ENCODE measurements around the gene MBOAT1. TPM values are rescaled to one million over a fixed set of nuclear protein-coding genes. Genes with fewer than 3 reads are reported as not detected.
A peak's percentile ranks its signal among the peaks of the same experiment; 100 is the strongest.
"Not testable (repeated sequence)": the region's sequence is repeated elsewhere in the genome, so short reads cannot be mapped to it uniquely, and the experiment has no call there.

The MBOAT1 gene
- total RNA-seq, 1 donor from 2014 or later = 16.3 TPM

GRCh38 chr6:20154753-20155152 is 57.5 kb downstream of the MBOAT1 start:
- FAIRE-seq (no peak), DNase-seq (ENCODE audit: low read depth) (no peak)
- Histone ChIP-seq H3K27me3 (ENCODE audit: control insufficient read depth, insufficient read depth, low read length) (no peaks in the 10 kb centered on the region), H3K36me3 (ENCODE audit: control insufficient read depth, insufficient read depth, low read length) (no peaks in the 10 kb centered on the region), H3K4me3 (ENCODE audit: low read depth, low read length) (no peak overlapping the region)
- no peak for TF ChIP-seq CTCF (IDR thresholded peaks at IDR 0.05; ENCODE audit: insufficient read depth, low read length, severe bottlenecking)

GRCh38 chr6:20153194-20153593 is 59.1 kb downstream of the MBOAT1 start:
- no peak for FAIRE-seq
- H3K27me3 ChIP-seq (ENCODE audit: control insufficient read depth, insufficient read depth, low read length) = no peaks in the 10 kb centered on the region
- no peak for DNase-seq (ENCODE audit: low read depth)
- H3K36me3 ChIP-seq (ENCODE audit: control insufficient read depth, insufficient read depth, low read length) = no peaks in the 10 kb centered on the region
- TF ChIP-seq CTCF (IDR thresholded peaks at IDR 0.05; ENCODE audit: insufficient read depth, low read length, severe bottlenecking) = no peak
- H3K4me3 ChIP-seq (ENCODE audit: low read depth, low read length) = no peak overlapping the region

- Histone ChIP-seq H3K27me3 (ENCODE audit: control insufficient read depth, insufficient read depth, low read length) (no peaks in the 10 kb centered on the region), H3K4me3 (ENCODE audit: low read depth, low read length) (no peak overlapping the region), H3K36me3 (ENCODE audit: control insufficient read depth, insufficient read depth, low read length) (no peaks in the 10 kb centered on the region)
- DNase-seq (ENCODE audit: low read depth) (no peak), FAIRE-seq (no peak)
- TF ChIP-seq CTCF (IDR thresholded peaks at IDR 0.05; ENCODE audit: insufficient read depth, low read length, severe bottlenecking) = no peak
Measured at GRCh38 chr6:20148433-20148832, 63.8 kb downstream of the MBOAT1 start.

- FAIRE-seq (no peak), DNase-seq (ENCODE audit: low read depth) (no peak)
- TF ChIP-seq CTCF (IDR thresholded peaks at IDR 0.05; ENCODE audit: insufficient read depth, low read length, severe bottlenecking) = no peak
- no peaks in the 10 kb centered on the region for H3K27me3 ChIP-seq (ENCODE audit: control insufficient read depth, insufficient read depth, low read length)
- no peak overlapping the region for H3K4me3 ChIP-seq (ENCODE audit: low read depth, low read length)
- no peaks in the 10 kb centered on the region for H3K36me3 ChIP-seq (ENCODE audit: control insufficient read depth, insufficient read depth, low read length)
Measured at GRCh38 chr6:20147469-20147868, 64.8 kb downstream of the MBOAT1 start.

- not testable (repeated sequence) for H3K27me3 ChIP-seq (ENCODE audit: control insufficient read depth, insufficient read depth, low read length); H3K4me3 ChIP-seq (ENCODE audit: low read depth, low read length); FAIRE-seq; H3K36me3 ChIP-seq (ENCODE audit: control insufficient read depth, insufficient read depth, low read length)
- peak; percentile 52 for DNase-seq (ENCODE audit: low read depth)
Measured at GRCh38 chr6:20146831-20147230, 65.4 kb downstream of the MBOAT1 start.

GRCh38 chr6:20146291-20146690 is 66.0 kb downstream of the MBOAT1 start:
- Histone ChIP-seq H3K27me3 (ENCODE audit: control insufficient read depth, insufficient read depth, low read length) (no peaks in the 10 kb centered on the region), H3K4me3 (ENCODE audit: low read depth, low read length) (no peak overlapping the region), H3K36me3 (ENCODE audit: control insufficient read depth, insufficient read depth, low read length) (no peaks in the 10 kb centered on the region)
- no peak for TF ChIP-seq CTCF (IDR thresholded peaks at IDR 0.05; ENCODE audit: insufficient read depth, low read length, severe bottlenecking)
- FAIRE-seq (no peak), DNase-seq (ENCODE audit: low read depth) (no peak)
